OCI-LY7 (cell line): ENCODE data around the gene UBA52.

Source experiments
- EZH2phosphoT487 ChIP-seq: fragments of 200-600 bp; sonication (generic); IDR thresholded peaks from 2 replicates; pipeline ENCODE4 v1.6.1; 2018; ENCODE audit warnings: low read depth, borderline replicate concordance, mild to moderate bottlenecking, mixed run types, antibody characterized with exemption, low read length, moderate library complexity, mixed read lengths
- TF ChIP-seq, protein P1 (sequence below): fragments of 200-600 bp; sonication (generic); conservative IDR thresholded peaks from 2 replicates; pipeline ENCODE4 v1.5.1; 2014; ENCODE audit warnings: mild to moderate bottlenecking, antibody characterized with exemption, low read length, moderate library complexity, mixed read lengths

DNA sequence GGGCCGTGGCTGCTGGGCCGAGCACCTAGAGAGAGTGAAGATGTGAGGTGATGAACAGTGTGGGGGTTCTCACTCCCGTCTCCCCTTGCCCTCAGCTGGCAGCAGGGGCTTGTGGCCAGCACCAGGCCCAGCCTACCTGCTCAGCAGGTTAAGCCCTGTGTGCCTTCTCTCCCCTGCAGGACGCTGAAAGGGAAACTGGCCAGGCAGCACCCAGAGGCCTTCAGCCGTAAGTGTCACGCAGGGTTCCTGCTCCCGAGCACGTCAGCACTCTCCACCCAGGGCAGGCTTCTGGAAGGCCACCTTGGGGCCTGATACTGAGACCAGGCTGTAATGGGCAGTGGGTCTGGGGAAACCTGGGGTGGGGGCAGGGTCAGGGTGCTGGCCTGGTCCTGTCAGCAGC, 4.7 kb upstream of the UBA52 start:
- TF ChIP-seq, protein P1, sequence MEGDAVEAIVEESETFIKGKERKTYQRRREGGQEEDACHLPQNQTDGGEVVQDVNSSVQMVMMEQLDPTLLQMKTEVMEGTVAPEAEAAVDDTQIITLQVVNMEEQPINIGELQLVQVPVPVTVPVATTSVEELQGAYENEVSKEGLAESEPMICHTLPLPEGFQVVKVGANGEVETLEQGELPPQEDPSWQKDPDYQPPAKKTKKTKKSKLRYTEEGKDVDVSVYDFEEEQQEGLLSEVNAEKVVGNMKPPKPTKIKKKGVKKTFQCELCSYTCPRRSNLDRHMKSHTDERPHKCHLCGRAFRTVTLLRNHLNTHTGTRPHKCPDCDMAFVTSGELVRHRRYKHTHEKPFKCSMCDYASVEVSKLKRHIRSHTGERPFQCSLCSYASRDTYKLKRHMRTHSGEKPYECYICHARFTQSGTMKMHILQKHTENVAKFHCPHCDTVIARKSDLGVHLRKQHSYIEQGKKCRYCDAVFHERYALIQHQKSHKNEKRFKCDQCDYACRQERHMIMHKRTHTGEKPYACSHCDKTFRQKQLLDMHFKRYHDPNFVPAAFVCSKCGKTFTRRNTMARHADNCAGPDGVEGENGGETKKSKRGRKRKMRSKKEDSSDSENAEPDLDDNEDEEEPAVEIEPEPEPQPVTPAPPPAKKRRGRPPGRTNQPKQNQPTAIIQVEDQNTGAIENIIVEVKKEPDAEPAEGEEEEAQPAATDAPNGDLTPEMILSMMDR = no peak
- no peak for TF ChIP-seq EZH2phosphoT487
